ENCODE measurements around the gene DIDO1.

DIDO1 gene

GRCh38 chr20:62834967-62835730 is 91.2 kb downstream of the DIDO1 start:
- no peak for DNase-seq (ENCODE audit: low read depth)

- no peak for DNase-seq (ENCODE audit: low read depth)
Measured at GRCh38 chr20:62832951-62833391, 93.3 kb downstream of the DIDO1 start.

GRCh38 chr20:62832212-62832922 is 93.9 kb downstream of the DIDO1 start:
- DNase-seq (ENCODE audit: low read depth), result no peak

- no peak for DNase-seq (ENCODE audit: low read depth)
Measured at GRCh38 chr20:62831854-62832211, 94.5 kb downstream of the DIDO1 start.

GRCh38 chr20:62831361-62831788 is 94.9 kb downstream of the DIDO1 start:
- DNase-seq (ENCODE audit: low read depth), result no peak

GRCh38 chr20:62830821-62831220 is 95.5 kb downstream of the DIDO1 start:
- no peak for DNase-seq (ENCODE audit: low read depth)

- no peak for DNase-seq (ENCODE audit: low read depth)
Measured at GRCh38 chr20:62830251-62830650, 96.1 kb downstream of the DIDO1 start.

- no peak for DNase-seq (ENCODE audit: low read depth)
Measured at GRCh38 chr20:62829231-62830230, 96.8 kb downstream of the DIDO1 start.

GRCh38 chr20:62828511-62829230 is 97.6 kb downstream of the DIDO1 start:
- no peak for DNase-seq (ENCODE audit: low read depth)

- no peak for DNase-seq (ENCODE audit: low read depth)
Measured at GRCh38 chr20:62828051-62828450, 98.3 kb downstream of the DIDO1 start.
